Measurements from ENCODE around the gene SPPL2C.

- TF ChIP-seq, protein P1, sequence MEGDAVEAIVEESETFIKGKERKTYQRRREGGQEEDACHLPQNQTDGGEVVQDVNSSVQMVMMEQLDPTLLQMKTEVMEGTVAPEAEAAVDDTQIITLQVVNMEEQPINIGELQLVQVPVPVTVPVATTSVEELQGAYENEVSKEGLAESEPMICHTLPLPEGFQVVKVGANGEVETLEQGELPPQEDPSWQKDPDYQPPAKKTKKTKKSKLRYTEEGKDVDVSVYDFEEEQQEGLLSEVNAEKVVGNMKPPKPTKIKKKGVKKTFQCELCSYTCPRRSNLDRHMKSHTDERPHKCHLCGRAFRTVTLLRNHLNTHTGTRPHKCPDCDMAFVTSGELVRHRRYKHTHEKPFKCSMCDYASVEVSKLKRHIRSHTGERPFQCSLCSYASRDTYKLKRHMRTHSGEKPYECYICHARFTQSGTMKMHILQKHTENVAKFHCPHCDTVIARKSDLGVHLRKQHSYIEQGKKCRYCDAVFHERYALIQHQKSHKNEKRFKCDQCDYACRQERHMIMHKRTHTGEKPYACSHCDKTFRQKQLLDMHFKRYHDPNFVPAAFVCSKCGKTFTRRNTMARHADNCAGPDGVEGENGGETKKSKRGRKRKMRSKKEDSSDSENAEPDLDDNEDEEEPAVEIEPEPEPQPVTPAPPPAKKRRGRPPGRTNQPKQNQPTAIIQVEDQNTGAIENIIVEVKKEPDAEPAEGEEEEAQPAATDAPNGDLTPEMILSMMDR (IDR thresholded peaks at IDR 0.05) = no peak
- TF ChIP-seq EZH2 (IDR thresholded peaks at IDR 0.05) = no peak
Measured at GRCh38 chr17:45838751-45839295, 5.9 kb upstream of the SPPL2C start.
